OCI-LY3 (cell line): Measurements from ENCODE around the gene SUSD1.

Experiments
- CTCF ChIP-seq: fragments of 200-600, 300-600 bp; sonication (generic); IDR thresholded peaks from 2 replicates; pipeline ENCODE4 v1.5.1; 2014; ENCODE audit warnings: antibody characterized with exemption, low read length, low read depth
- EZH2phosphoT487 ChIP-seq: fragments of 200-600 bp; shearing (Covaris generic); IDR thresholded peaks from 2 replicates; pipeline ENCODE4 v1.6.1; 2018; ENCODE audit warnings: antibody characterized with exemption, mixed run types, low read depth

- TF ChIP-seq CTCF (no peak), EZH2phosphoT487 (no peak)
These were observed 123.3 kb downstream of the SUSD1 start for GRCh38 chr9:112051812-112052211.
